Lung (tissue), 12 donors: ENCODE measurements around the gene OR2T27. TPM values are rescaled to one million over a fixed set of nuclear protein-coding genes. Genes with fewer than 3 reads are reported as not detected.

ENCODE experiments used
- ATAC-seq: fragments of 200-7000 bp; cut with Tn5 transposase; one replicate; pipeline ENCODE4 v1.9.1; 2020; ENCODE audit warnings: moderate number of reproducible peaks; ENCODE audit not compliant: insufficient read depth, low FRiP score
- DNase-seq, 3 donors: peaks; one replicate each; pipeline ENCODE4 v3.0.0-alpha.2; 2013 to 2017
- H3K27ac ChIP-seq, 2 donors: one replicate each; pipeline ENCODE4 v1.5.1; 2013; ENCODE audit warnings: mild to moderate bottlenecking in 2 of 2, moderate library complexity in 2 of 2, control low read depth in 1 of 2, inconsistent platforms in 1 of 2, low read depth in 1 of 2, low read length in 1 of 2
- H3K27me3 ChIP-seq, 3 donors: one replicate each; pipeline ENCODE4 v1.5.1; 2013; ENCODE audit warnings: low read length in 2 of 3; ENCODE audit not compliant: control insufficient read depth in 3 of 3, insufficient read depth in 3 of 3
- H3K36me3 ChIP-seq, 4 donors: one replicate each; pipeline ENCODE4 v1.5.1; 2013; ENCODE audit warnings: low read length in 4 of 4, mild to moderate bottlenecking in 1 of 4, moderate library complexity in 1 of 4; ENCODE audit not compliant: control insufficient read depth in 4 of 4, insufficient read depth in 4 of 4
- H3K4me1 ChIP-seq, 5 donors: one replicate each; pipeline ENCODE4 v1.5.1; 2013; ENCODE audit warnings: low read length in 5 of 5, mild to moderate bottlenecking in 2 of 5, moderate library complexity in 1 of 5; ENCODE audit not compliant: control insufficient read depth in 5 of 5, insufficient read depth in 5 of 5
- H3K4me3 ChIP-seq: one replicate; pipeline ENCODE4 v1.5.1; 2013; ENCODE audit warnings: mild to moderate bottlenecking, control low read depth, moderate library complexity
- H3K9ac ChIP-seq, 2 donors: one replicate each; pipeline ENCODE4 v1.5.1; 2013; ENCODE audit warnings: low read length in 2 of 2, control low read depth in 1 of 2; ENCODE audit not compliant: insufficient read depth in 1 of 2
- H3K9me3 ChIP-seq, 4 donors: one replicate each; pipeline ENCODE4 v1.5.1; 2013; ENCODE audit warnings: low read length in 3 of 4, mild to moderate bottlenecking in 1 of 4, moderate library complexity in 1 of 4; ENCODE audit not compliant: control insufficient read depth in 4 of 4, insufficient read depth in 3 of 4
- CTCF ChIP-seq: IDR thresholded peaks from 2 replicates; pipeline ENCODE4 v1.5.1; 2012; ENCODE audit warnings: mild to moderate bottlenecking; ENCODE audit errors: control extremely low read depth, extremely low read depth
- WGBS, 2 donors: extraction: QIAGEN DNeasy Blood & Tissue Kit; methylation state at CpG; one replicate each; pipeline ENCODE4 v1.1.7; 2013; 5-methylcytosine and 5-hydroxymethylcytosine counted together
- polyA plus RNA-seq, 2 donors: library from polyadenylated mRNA; stranded (reverse); fragments of 200-250 nt; gene quantifications; one replicate each; pipeline ENCODE4 v1.2.1, GENCODE V29; 2013
- total RNA-seq, 2 donors: library from RNA; depleted of rRNA in 1 of 2; stranded (reverse); fragments of >200 nt in 1 of 2; gene quantifications; one replicate each; pipeline ENCODE4 v1.2.1, GENCODE V29; 2014 to 2021
- donor health status: control.
- donor health status: control.
- donor health status: Bipolar disorder and iron deficiency.
- donor health status: healthy.
- donor health status: DM: yes; HTN: yes; CAD: no.

OR2T27 gene
- total and polyA plus RNA-seq, 4 donors: not detected

- Histone ChIP-seq H3K27ac (peak overlapping the region in 1 of 2 donors; percentile 3), H3K27me3 (peaks cover 0 to 4% (median 0%) of the 10 kb centered on the region in 3 donors), H3K9me3 (peaks cover 0 to 12% (median 4%) of the 10 kb centered on the region in 4 donors), H3K4me3 (no peak overlapping the region), H3K36me3 (no peaks in the 10 kb centered on the region), H3K4me1 (no peaks in the 10 kb centered on the region), H3K9ac (no peak overlapping the region)
- 88 to 90% methylated on average over 13 of the region's 13 CpGs for WGBS, 2 donors
- no peak for TF ChIP-seq CTCF
- no peak for DNase-seq
- peak; percentile 41 for ATAC-seq
Observed at GRCh38 chr1:248695451-248696132, 40.3 kb upstream of the OR2T27 start.

GRCh38 chr1:248691567-248692155, 36.3 kb upstream of the OR2T27 start:
- Histone ChIP-seq H3K4me1 (no peaks in the 10 kb centered on the region), H3K9ac (no peak overlapping the region), H3K27ac (no peak overlapping the region), H3K9me3 (peaks cover 0 to 12% (median 4%) of the 10 kb centered on the region in 4 donors), H3K36me3 (no peaks in the 10 kb centered on the region), H3K27me3 (peaks cover 0 to 4% (median 0%) of the 10 kb centered on the region in 3 donors), H3K4me3 (no peak overlapping the region)
- ATAC-seq (no peak), DNase-seq (no peak)
- TF ChIP-seq CTCF: no peak
- 77 to 78% methylated on average over 46 to 51 of the region's 51 CpGs for WGBS, 2 donors

- ATAC-seq: no peak
- Histone ChIP-seq H3K4me1 (no peaks in the 10 kb centered on the region), H3K9ac (no peak overlapping the region), H3K27ac (no peak overlapping the region), H3K36me3 (no peaks in the 10 kb centered on the region), H3K9me3 (peaks cover 0 to 12% (median 0%) of the 10 kb centered on the region in 4 donors), H3K4me3 (no peak overlapping the region), H3K27me3 (peaks cover 0 to 4% (median 0%) of the 10 kb centered on the region in 3 donors)
- DNase-seq: no peak
- no peak for TF ChIP-seq CTCF
- WGBS, 2 donors: 89 to 93% methylated on average over 4 of the region's 4 CpGs
Observed at GRCh38 chr1:248688527-248689298, 33.4 kb upstream of the OR2T27 start.
